Measurements from ENCODE around the gene THSD4.

THSD4 gene

DNA sequence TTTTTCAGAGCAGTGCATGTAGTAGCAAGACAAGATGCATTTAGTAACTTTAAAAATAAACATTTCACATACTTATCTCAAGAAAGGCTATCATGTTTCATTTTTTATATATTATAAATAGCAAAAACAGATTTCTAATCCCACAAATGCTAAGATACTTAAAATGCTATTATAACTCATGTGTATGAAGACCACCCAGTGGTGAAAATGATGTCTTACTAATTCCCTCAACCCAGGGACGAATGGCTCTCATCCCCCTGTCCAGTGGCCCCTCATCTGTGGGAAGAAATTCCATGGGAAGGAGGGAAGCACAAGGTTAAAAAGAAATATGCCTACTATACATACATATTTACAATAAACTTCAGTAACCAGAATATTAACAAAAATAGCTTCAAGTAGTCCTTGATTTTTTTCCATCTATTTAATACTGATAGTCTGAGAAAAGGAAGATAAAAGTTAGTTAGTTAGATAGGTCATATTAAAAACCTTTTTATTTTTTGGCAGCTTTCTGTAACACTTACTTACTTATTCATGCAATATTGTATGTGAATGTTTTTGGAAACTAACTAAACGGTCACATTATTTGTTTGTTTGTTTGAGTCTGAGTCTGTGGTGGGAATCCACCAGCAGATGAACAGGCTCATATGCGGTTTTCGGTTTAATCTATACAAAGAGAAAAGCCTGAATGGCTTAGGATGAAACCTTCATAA, 709.9 kb downstream of the THSD4 start:
- DNase-seq, result no peak

DNA sequence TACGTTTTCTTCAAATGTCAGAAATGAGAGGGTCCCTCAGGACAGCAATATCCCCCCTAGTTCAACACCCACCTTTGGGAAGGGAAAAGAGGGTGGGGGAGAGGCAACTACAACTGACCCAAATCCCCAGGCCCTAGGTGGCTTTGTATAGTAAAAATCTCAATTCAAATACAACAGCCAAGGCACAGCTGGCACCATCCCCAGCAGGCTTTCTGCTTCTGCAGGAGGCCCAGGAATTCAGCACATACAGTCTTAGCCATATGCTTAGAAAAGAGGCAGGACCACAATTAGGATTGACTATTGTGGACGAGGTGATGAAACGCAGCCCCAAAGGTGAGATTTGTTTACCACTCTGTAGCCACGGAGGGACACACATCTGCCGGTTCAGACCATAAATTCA, 710.9 kb downstream of the THSD4 start:
- DNase-seq, result no peak

DNA sequence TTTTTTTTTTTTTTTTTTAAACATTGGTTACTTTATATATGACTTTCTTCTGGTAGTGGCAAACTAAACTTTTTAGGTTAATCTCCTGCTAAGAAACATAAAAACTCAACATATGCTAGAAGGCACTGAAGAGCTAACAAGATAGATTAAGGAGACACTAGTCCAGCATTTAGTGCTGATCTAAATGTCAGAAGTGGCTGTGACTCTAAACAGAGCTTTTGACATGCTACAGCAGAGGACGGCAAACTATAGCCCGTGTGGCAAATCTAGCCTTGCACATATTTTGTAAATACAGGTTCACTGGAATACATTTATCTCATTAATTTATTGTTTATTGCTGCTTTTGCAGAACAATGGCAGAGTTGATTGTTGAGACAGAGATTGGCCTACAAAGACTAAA, 715.7 kb downstream of the THSD4 start:
- DNase-seq, result no peak
